ENCODE data around the gene ZC3H8.
"Not testable (repeated sequence)": the region's sequence is repeated elsewhere in the genome, so short reads cannot be mapped to it uniquely, and the experiment has no call there.

ZC3H8 gene

GRCh38 chr2:112259509-112260294 is 4.9 kb upstream of the ZC3H8 start:
- DNase-seq = peak; percentile 84

- no peak for DNase-seq
These were observed 2.7 kb upstream of the ZC3H8 start for GRCh38 chr2:112257575-112257974.

GRCh38 chr2:112256654-112257053 is 1.8 kb upstream of the ZC3H8 start:
- no peak for DNase-seq

GRCh38 chr2:112255875-112256274 is 1.0 kb upstream of the ZC3H8 start:
- no peak for DNase-seq

- no peak for DNase-seq
These were observed 1.5 kb downstream of the ZC3H8 start for GRCh38 chr2:112253261-112253815.

- DNase-seq = peak; percentile 32
These were observed 3.6 kb downstream of the ZC3H8 start for GRCh38 chr2:112251271-112251670.

GRCh38 chr2:112244854-112245253 is 10.0 kb downstream of the ZC3H8 start:
- peak; percentile 44 for DNase-seq

GRCh38 chr2:112243233-112243632 is 11.6 kb downstream of the ZC3H8 start:
- DNase-seq = no peak

GRCh38 chr2:112242384-112242783 is 12.5 kb downstream of the ZC3H8 start:
- DNase-seq = no peak

- no peak for DNase-seq
These were observed 15.0 kb downstream of the ZC3H8 start for GRCh38 chr2:112239862-112240261.

- DNase-seq = no peak
These were observed 24.5 kb downstream of the ZC3H8 start for GRCh38 chr2:112230371-112230770.

- DNase-seq = no peak
These were observed 25.5 kb downstream of the ZC3H8 start for GRCh38 chr2:112229348-112229747.

- DNase-seq = no peak
These were observed 34.0 kb downstream of the ZC3H8 start for GRCh38 chr2:112220831-112221230.

- no peak for DNase-seq
These were observed 34.7 kb downstream of the ZC3H8 start for GRCh38 chr2:112220186-112220585.

GRCh38 chr2:112217854-112218253 is 37.0 kb downstream of the ZC3H8 start:
- DNase-seq = no peak

GRCh38 chr2:112216167-112216566 is 38.7 kb downstream of the ZC3H8 start:
- DNase-seq = no peak

- not testable (repeated sequence) for DNase-seq
These were observed 46.9 kb downstream of the ZC3H8 start for GRCh38 chr2:112207905-112208304.

- DNase-seq = no peak
These were observed 50.4 kb downstream of the ZC3H8 start for GRCh38 chr2:112204411-112204810.

- no peak for DNase-seq
These were observed 53.0 kb downstream of the ZC3H8 start for GRCh38 chr2:112201696-112202430.

- no peak for DNase-seq
These were observed 55.7 kb downstream of the ZC3H8 start for GRCh38 chr2:112199188-112199587.

- no peak for DNase-seq
These were observed 56.1 kb downstream of the ZC3H8 start for GRCh38 chr2:112198780-112199179.

GRCh38 chr2:112197868-112198267 is 57.0 kb downstream of the ZC3H8 start:
- DNase-seq = no peak

GRCh38 chr2:112195950-112196349 is 58.9 kb downstream of the ZC3H8 start:
- DNase-seq = no peak

- no peak for DNase-seq
These were observed 59.6 kb downstream of the ZC3H8 start for GRCh38 chr2:112195167-112195766.

Data from activated CD4-positive, alpha-beta T cell treated with anti-CD3 and anti-CD28 coated beads, Interleukin-2, amount 50 U/mL, for 16 hours (primary cell).